H1 (cell line): ENCODE data around the gene FHAD1. TPM values are rescaled to one million over a fixed set of nuclear protein-coding genes. Genes with fewer than 3 reads are reported as not detected.

Source experiments
- CTCF ChIA-PET: fragments of 300-600 bp; sonication (Branson Sonifier 250); formaldehyde crosslinking; loops from one replicate; lab custom pipeline; 2021; ENCODE audit not compliant: partially characterized antibody; lab: Charles Lee
- POLR2A ChIA-PET: fragments of 300-600 bp; sonication (Branson Sonifier 250); formaldehyde crosslinking; loops from one replicate; lab custom pipeline; 2021; ENCODE audit warnings: inconsistent platforms; ENCODE audit not compliant: partially characterized antibody; lab: Charles Lee
- DNase-seq, 2 experiments: peaks; one replicate each; pipeline versions ENCODE4 v3.0.0 to v3.0.0-alpha.2; 2010 to 2022; ENCODE audit warnings: low spot score in 2 of 2, low read depth in 1 of 2, mixed read lengths in 1 of 2
- FAIRE-seq: peaks from 2 replicates; lab custom pipeline; 2011; peaks lifted over from hg19 to GRCh38; lab: Jason Lieb, UNC
- H2AFZ ChIP-seq: 2 replicates; pipeline ENCODE4 v1.8.1; 2012; ENCODE audit warnings: low read length, inconsistent platforms
- H2AK5ac ChIP-seq: 2 replicates; pipeline ENCODE4 v1.6.1; 2013; ENCODE audit warnings: low read depth, low read length
- H2BK120ac ChIP-seq: replicated peaks from 2 replicates; pipeline ENCODE3; 2013; ENCODE audit warnings: low read depth, low read length, inconsistent platforms
- H2BK12ac ChIP-seq: 2 replicates; pipeline ENCODE4 v1.6.1; 2013; ENCODE audit warnings: low read depth, low read length
- H2BK15ac ChIP-seq: 2 replicates; pipeline ENCODE4 v1.6.1; 2013; ENCODE audit warnings: low read length
- H2BK20ac ChIP-seq: 2 replicates; pipeline ENCODE4 v1.6.1; 2013; ENCODE audit warnings: low read length
- H2BK5ac ChIP-seq: 2 replicates; pipeline ENCODE4 v1.6.1; 2013; ENCODE audit warnings: low read depth, low read length
- H3K14ac ChIP-seq: 2 replicates; pipeline ENCODE4 v1.6.1; 2013; ENCODE audit warnings: inconsistent platforms; ENCODE audit not compliant: insufficient read length
- H3K18ac ChIP-seq: 2 replicates; pipeline ENCODE4 v1.6.1; 2013; ENCODE audit warnings: low read length; ENCODE audit errors: extremely low read depth
- H3K23ac ChIP-seq: 2 replicates; pipeline ENCODE4 v1.6.1; 2013; ENCODE audit warnings: inconsistent platforms; ENCODE audit not compliant: insufficient read length
- H3K23me2 ChIP-seq: 2 replicates; pipeline ENCODE4 v1.6.1; 2013; ENCODE audit warnings: low read depth, low read length
- H3K27ac ChIP-seq: 2 replicates; pipeline ENCODE4 v1.6.1; 2011; ENCODE audit warnings: low read depth, low read length, inconsistent platforms
- H3K27me3 ChIP-seq, 4 experiments: replicated peaks in 1 of 4; 1 replicate in 1 of 4; 2 replicates in 3 of 4; pipeline versions ENCODE4 v1.6.1 to v1.8.1; 2011 to 2013; ENCODE audit warnings: low read length in 3 of 4, mild to moderate bottlenecking in 3 of 4, inconsistent platforms in 2 of 4, mixed read lengths in 2 of 4, moderate library complexity in 1 of 4; ENCODE audit not compliant: control insufficient read depth in 3 of 4, insufficient read depth in 3 of 4; ENCODE audit errors: extremely low read depth in 1 of 4
- H3K36me3 ChIP-seq, 4 experiments: 2 replicates each; pipeline versions ENCODE4 v1.6.1 to v1.8.1; 2011 to 2013; ENCODE audit warnings: mild to moderate bottlenecking in 4 of 4, low read length in 3 of 4, moderate library complexity in 2 of 4, control low read depth in 1 of 4, inconsistent platforms in 1 of 4; ENCODE audit not compliant: insufficient read depth in 4 of 4, control insufficient read depth in 2 of 4
- H3K4ac ChIP-seq: replicated peaks from 2 replicates; pipeline ENCODE3; 2013; ENCODE audit warnings: low read length, low read depth, mixed read lengths, inconsistent platforms; ENCODE audit not compliant: insufficient read length
- H3K4me1 ChIP-seq, 4 experiments: replicated peaks in 1 of 4; 1 replicate in 1 of 4; 2 replicates in 3 of 4; pipeline versions ENCODE4 v1.6.1 to v1.8.1; 2011 to 2013; ENCODE audit warnings: low read length in 3 of 4, inconsistent platforms in 2 of 4, mixed read lengths in 1 of 4; ENCODE audit not compliant: insufficient read depth in 4 of 4, control insufficient read depth in 3 of 4
- H3K4me2 ChIP-seq, 2 experiments: 2 replicates each; pipeline versions ENCODE4 v1.6.1 to v1.8.1; 2011 to 2013; ENCODE audit warnings: low read depth in 2 of 2, low read length in 2 of 2, control low read depth in 1 of 2, inconsistent platforms in 1 of 2, mild to moderate bottlenecking in 1 of 2; ENCODE audit not compliant: insufficient read depth in 1 of 2
- H3K4me3 ChIP-seq, 4 experiments: fragments of 200-600, 300-600 bp in 1 of 4; sonication (generic), shearing (Covaris generic), sonication (Bioruptor Twin) in 1 of 4; 2 replicates each; pipeline versions ENCODE4 v1.5.1 to v1.8.1; 2011 to 2016; ENCODE audit warnings: low read length in 4 of 4, low read depth in 3 of 4, control low read depth in 2 of 4, inconsistent platforms in 2 of 4, mild to moderate bottlenecking in 2 of 4, mixed read lengths in 1 of 4, moderate library complexity in 1 of 4; ENCODE audit not compliant: insufficient read depth in 2 of 4; ENCODE audit errors: extremely low read depth in 1 of 4
- H3K56ac ChIP-seq: replicated peaks from 2 replicates; pipeline ENCODE3; 2013; ENCODE audit warnings: low read depth, mild to moderate bottlenecking, mixed read lengths, low read length, inconsistent platforms; ENCODE audit not compliant: insufficient read length
- H3K79me1 ChIP-seq: 2 replicates; pipeline ENCODE4 v1.6.1; 2013; ENCODE audit warnings: low read depth, low read length, control low read depth
- H3K79me2 ChIP-seq, 2 experiments: 2 replicates each; pipeline versions ENCODE4 v1.6.1 to v1.8.1; 2012 to 2013; ENCODE audit warnings: low read length in 2 of 2, mild to moderate bottlenecking in 2 of 2, inconsistent platforms in 1 of 2; ENCODE audit not compliant: insufficient read depth in 2 of 2, control insufficient read depth in 1 of 2
- H3K9ac ChIP-seq, 4 experiments: replicated peaks in 1 of 4; 1 replicate in 1 of 4; 2 replicates in 3 of 4; pipeline versions ENCODE4 v1.6.1 to v1.8.1; 2011 to 2013; ENCODE audit warnings: low read depth in 3 of 4, low read length in 3 of 4, control low read depth in 2 of 4, mild to moderate bottlenecking in 2 of 4, moderate library complexity in 2 of 4, inconsistent platforms in 1 of 4; ENCODE audit errors: extremely low read depth in 1 of 4
- H3K9me3 ChIP-seq, 2 experiments: 2 replicates each; pipeline versions ENCODE4 v1.6.1 to v1.8.1; 2012 to 2013; ENCODE audit warnings: mild to moderate bottlenecking in 2 of 2, moderate library complexity in 2 of 2, control low read depth in 1 of 2, inconsistent platforms in 1 of 2, low read depth in 1 of 2, low read length in 1 of 2, mixed read lengths in 1 of 2; ENCODE audit not compliant: insufficient read depth in 2 of 2
- H4K20me1 ChIP-seq, 2 experiments: replicated peaks in 1 of 2; 2 replicates each; pipeline versions ENCODE3 to v1.8.1; 2011 to 2013; ENCODE audit warnings: inconsistent platforms in 2 of 2, low read length in 2 of 2, mild to moderate bottlenecking in 1 of 2; ENCODE audit not compliant: insufficient read depth in 2 of 2, control insufficient read depth in 1 of 2
- H4K5ac ChIP-seq: 2 replicates; pipeline ENCODE4 v1.6.1; 2013; ENCODE audit warnings: low read length, low read depth, mixed read lengths, inconsistent platforms; ENCODE audit not compliant: insufficient read length
- H4K8ac ChIP-seq: 2 replicates; pipeline ENCODE4 v1.8.0; 2013; ENCODE audit warnings: mild to moderate bottlenecking, moderate library complexity, low read length, inconsistent platforms; ENCODE audit not compliant: insufficient read depth; ENCODE audit errors: extremely low read depth
- H4K91ac ChIP-seq: replicated peaks from 2 replicates; pipeline ENCODE3; 2013; ENCODE audit warnings: low read length, mixed read lengths, inconsistent platforms; ENCODE audit not compliant: insufficient read length
- CHD2 ChIP-seq: IDR thresholded peaks from 2 replicates; pipeline ENCODE4 v1.6.1; 2012; ENCODE audit warnings: low read length, improper control_type of control experiment
- EP300 ChIP-seq, 2 experiments: IDR thresholded peaks; 1 replicate in 1 of 2; 2 replicates in 1 of 2; pipeline ENCODE4 v1.6.1; 2011 to 2012; ENCODE audit warnings: low read depth in 2 of 2, low read length in 2 of 2, mild to moderate bottlenecking in 2 of 2, borderline replicate concordance in 1 of 2, inconsistent platforms in 1 of 2, moderate library complexity in 1 of 2
- HDAC6 ChIP-seq: IDR thresholded peaks from one replicate; pipeline ENCODE4 v1.7.1; 2012; ENCODE audit warnings: low read depth, mild to moderate bottlenecking, inconsistent platforms, low read length, moderate library complexity
- JUND ChIP-seq: IDR thresholded peaks from 2 replicates; pipeline ENCODE4 v1.6.1; 2011; ENCODE audit warnings: mild to moderate bottlenecking, improper control_type of control experiment, low read length
- KDM4A ChIP-seq: IDR thresholded peaks from one replicate; pipeline ENCODE4 v1.7.1; 2012; ENCODE audit warnings: low read depth, mild to moderate bottlenecking, moderate library complexity, low read length, inconsistent platforms; ENCODE audit not compliant: severe bottlenecking
- POU5F1 ChIP-seq: IDR thresholded peaks from 2 replicates; pipeline ENCODE4 v1.6.1; 2011; ENCODE audit warnings: low read depth, mild to moderate bottlenecking, low read length, moderate library complexity
- WGBS, 2 experiments: shearing (Covaris generic) in 1 of 2; methylation state at CpG; one replicate each; pipeline versions ENCODE4 v1.1.6 to v1.1.7; 2013 to 2015; ENCODE audit warnings: low lambda C conversion rate in 2 of 2, mixed read lengths in 2 of 2, inconsistent platforms in 1 of 2, low coverage in 1 of 2, missing lambda C conversion rate in 1 of 2; ENCODE audit not compliant: insufficient replicate concordance in 2 of 2, insufficient coverage in 1 of 2, insufficient read length in 1 of 2; ENCODE audit errors: extremely low coverage in 1 of 2, missing lambda C conversion rate in 1 of 2; 5-methylcytosine and 5-hydroxymethylcytosine counted together
- polyA plus RNA-seq, 7 experiments: library from polyadenylated mRNA; depleted of rRNA in 3 of 7; stranded (reverse) in 5 of 7; unstranded in 2 of 7; fragments of >200 nt in 5 of 7; fragments of 200-250 nt in 2 of 7; gene quantifications; 1 replicate in 5 of 7; 2 replicates in 1 of 7; 4 replicates in 1 of 7; pipeline versions ENCODE4 v1.2.1 to v1.2.3, GENCODE V29; 2011 to 2013; ENCODE audit warnings: missing spikeins in 2 of 7, mixed read lengths in 2 of 7
- total RNA-seq: library from RNA; stranded (reverse); fragmentation: NEBNext Ultra II Directional; extraction: Animal tissue kit (Norgen Biotek cat#: 25700); gene quantifications from 2 replicates; pipeline ENCODE4 v1.2.1, GENCODE V29; 2021

Gene FHAD1
- total and polyA plus RNA-seq, 2 of the 8 experiments (the other 6 are each of a cell fraction or from before 2014, with no cell fraction given): 0.39 to 0.69 TPM

- 0 out of 2 replicates have a peak overlapping the region, but pooled peaks have one; percentile 39 for H2BK12ac ChIP-seq
- no peak for TF ChIP-seq HDAC6
- TF ChIP-seq POU5F1: no peak
- no peak for TF ChIP-seq CHD2
- no peak for TF ChIP-seq JUND
- no peak for TF ChIP-seq KDM4A
- no peak for TF ChIP-seq EP300 (IDR thresholded peaks at IDR 0.05; ENCODE audit: borderline replicate concordance in 1 of 2, low read depth in 2 of 2, low read length in 2 of 2)
- H2BK5ac ChIP-seq: no peak overlapping the region
- no peak overlapping the region for H3K18ac ChIP-seq
- no peak overlapping the region for H4K5ac ChIP-seq
- DNase-seq (no peak), FAIRE-seq (no peak)
- no peaks in the 10 kb centered on the region for H3K79me2 ChIP-seq
- H3K27ac ChIP-seq: no peak overlapping the region
- H2BK15ac ChIP-seq: peak overlapping the region; percentile 88; the same call in 1 of the 2 replicates
- ChIA-PET POLR2A (no interaction called here), CTCF (interaction anchor here (0.6 to 1.8 kb wide), 7 partner anchors 8 to 100 kb away, joined by 3 to 5 read pairs (median 3); no protein-coding TSS in a partner anchor)
- no peaks in the 10 kb centered on the region for H4K20me1 ChIP-seq
- H2BK20ac ChIP-seq: 0 out of 2 replicates have a peak overlapping the region, but pooled peaks have one; percentile 34
- H3K56ac ChIP-seq: no peak overlapping the region
- H3K4me3 ChIP-seq: no peak overlapping the region
- no peaks in the 10 kb centered on the region for H3K9me3 ChIP-seq
- no peak overlapping the region for H4K91ac ChIP-seq
- H3K14ac ChIP-seq: no peak overlapping the region
- H3K79me1 ChIP-seq: no peaks in the 10 kb centered on the region
- no peak overlapping the region for H3K4ac ChIP-seq
- peaks cover 3 to 46% (median 35%) of the 10 kb centered on the region in 4 experiments for H3K27me3 ChIP-seq
- H2AK5ac ChIP-seq: peak overlapping the region; percentile 34; the same call in 1 of the 2 replicates
- 94% methylated on average over 12 of the region's 12 CpGs; no CpG with 5 or more reads in 1 of the 2 experiments for WGBS, 2 experiments
- H3K23me2 ChIP-seq: peaks cover 7% of the 10 kb centered on the region
- H2BK120ac ChIP-seq: no peak overlapping the region
- H2AFZ ChIP-seq: no peak overlapping the region
- no peak overlapping the region for H4K8ac ChIP-seq
- H3K23ac ChIP-seq: no peak overlapping the region
- no peak overlapping the region for H3K9ac ChIP-seq
- H3K36me3 ChIP-seq: no peaks in the 10 kb centered on the region; a peak in 1 of 8 replicates
- H3K4me1 ChIP-seq: peaks cover 16 to 26% (median 19%) of the 10 kb centered on the region in 4 experiments
- H3K4me2 ChIP-seq: no peak overlapping the region
Measured at GRCh38 chr1:15381805-15382204, 134.8 kb downstream of the FHAD1 start.
